Upper lobe of left lung (tissue), 6 donors: ENCODE measurements around the gene SDR39U1. TPM values are rescaled to one million over a fixed set of nuclear protein-coding genes. Genes with fewer than 3 reads are reported as not detected.

Experiments
- ATAC-seq, 2 donors: fragments of 200-7000 bp; cut with Tn5 transposase; one replicate each; pipeline ENCODE4 v1.9.1; 2022; ENCODE audit warnings: mild to moderate bottlenecking in 2 of 2, moderate library complexity in 2 of 2; ENCODE audit not compliant: low FRiP score in 2 of 2
- DNase-seq, 2 donors: peaks; one replicate each; pipeline ENCODE4 v3.0.0-alpha.2; 2019 to 2020
- H3K27ac ChIP-seq, 4 donors: fragments of 200-600 bp; sonication (generic); one replicate each; pipeline ENCODE4 v1.5.1; 2016 to 2019
- H3K27me3 ChIP-seq, 4 donors: fragments of 200-600 bp; sonication (generic); one replicate each; pipeline ENCODE4 v1.5.1; 2017 to 2019
- H3K36me3 ChIP-seq, 4 donors: fragments of 200-600 bp; sonication (generic); one replicate each; pipeline ENCODE4 v1.5.1; 2016 to 2019
- H3K4me1 ChIP-seq, 4 donors: fragments of 200-600 bp; sonication (generic); one replicate each; pipeline ENCODE4 v1.5.1; 2018 to 2019
- H3K4me3 ChIP-seq, 4 donors: fragments of 200-600 bp; sonication (generic); one replicate each; pipeline ENCODE4 v1.5.1; 2017 to 2019; ENCODE audit warnings: mild to moderate bottlenecking in 2 of 4, moderate library complexity in 1 of 4
- H3K9me3 ChIP-seq, 4 donors: fragments of 200-600 bp; sonication (generic); one replicate each; pipeline ENCODE4 v1.5.1; 2018 to 2019
- EP300 ChIP-seq, 4 donors: sonication (generic); formaldehyde crosslinking; IDR thresholded peaks; one replicate each; pipeline ENCODE4 v1.5.1; 2017; ENCODE audit warnings: antibody characterized with exemption in 4 of 4, control low read depth in 2 of 4
- POLR2A ChIP-seq, 4 donors: fragments of 450-650 bp; IDR thresholded peaks; one replicate each; pipeline ENCODE4 v1.5.1; 2016 to 2017; ENCODE audit warnings: antibody characterized with exemption in 4 of 4, mild to moderate bottlenecking in 2 of 4
- POLR2AphosphoS5 ChIP-seq, 2 donors: sonication (generic); formaldehyde crosslinking; IDR thresholded peaks; one replicate each; pipeline ENCODE4 v1.5.1; 2017; ENCODE audit warnings: antibody characterized with exemption in 2 of 2
- WGBS, 2 donors: methylation state at CpG; one replicate each; pipeline ENCODE4 v1.1.5; 2017 to 2018; 5-methylcytosine and 5-hydroxymethylcytosine counted together
- total RNA-seq, 6 donors: library from RNA; depleted of rRNA in 4 of 6; stranded (reverse); fragments of >200 nt in 4 of 6; gene quantifications; one replicate each; pipeline versions ENCODE4 v1.1.0 to v1.2.1, GENCODE V29; 2016 to 2021
- TF ChIP-seq, protein P1 (sequence below), 6 experiments: fragments of 450-650 bp in 4 of 6; fragments of 200-600 bp in 2 of 6; sonication (generic) in 2 of 6; IDR thresholded peaks; one replicate each; pipeline ENCODE4 v1.5.1; 2016 to 2019; ENCODE audit warnings: antibody characterized with exemption in 6 of 6
- donor health status: DM: no; HTN: no; CAD: no; lungs with moderate emphysema.
- donor health status: DM: no; HTN: yes; CAD: no; lungs with severe emphysema.

Gene SDR39U1
- total RNA-seq, 6 donors from 2014 or later: 34.9 to 88.0 (median 52.6) TPM

DNA sequence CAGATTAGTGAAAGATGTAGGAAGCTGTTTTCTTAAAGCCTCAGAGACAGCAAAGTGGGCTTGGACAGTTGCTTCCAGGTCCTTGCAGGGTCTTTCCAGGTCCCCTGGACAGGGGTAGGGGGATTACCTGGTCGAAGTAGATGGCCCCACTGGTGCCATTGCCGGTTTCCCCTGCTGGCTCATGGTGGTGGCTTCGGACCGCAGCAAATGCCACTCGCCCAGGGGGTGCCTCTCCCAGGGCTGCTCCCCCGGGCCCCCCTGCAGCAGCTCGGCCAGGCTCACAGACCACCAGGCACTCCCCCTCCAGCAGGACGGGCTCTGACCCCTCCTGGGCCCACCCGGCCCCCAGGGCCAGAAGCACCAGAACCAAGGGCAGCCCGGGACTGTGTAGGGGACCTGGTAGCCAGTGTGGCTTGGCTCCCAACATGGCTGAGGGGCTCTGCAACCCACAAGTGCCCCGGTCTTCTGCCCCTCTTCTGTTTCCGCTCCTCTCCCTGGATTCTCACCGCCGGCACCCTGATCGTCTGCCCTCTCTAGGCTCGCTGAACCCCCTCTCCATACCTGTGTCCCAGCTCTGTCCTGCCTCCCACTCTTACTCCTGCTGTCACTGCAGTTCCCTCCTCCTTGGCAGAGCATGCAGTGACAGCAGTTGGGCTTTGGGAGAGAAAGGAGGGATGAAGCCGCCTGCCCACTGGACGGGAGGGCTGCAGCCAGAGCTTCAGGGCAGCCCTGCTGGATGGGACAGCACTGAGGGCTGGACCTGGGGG lies 13.8 kb downstream of the SDR39U1 start:
- no peak for TF ChIP-seq POLR2A (IDR thresholded peaks at IDR 0.05)
- TF ChIP-seq EP300 (IDR thresholded peaks at IDR 0.05): no peak
- TF ChIP-seq, protein P1, sequence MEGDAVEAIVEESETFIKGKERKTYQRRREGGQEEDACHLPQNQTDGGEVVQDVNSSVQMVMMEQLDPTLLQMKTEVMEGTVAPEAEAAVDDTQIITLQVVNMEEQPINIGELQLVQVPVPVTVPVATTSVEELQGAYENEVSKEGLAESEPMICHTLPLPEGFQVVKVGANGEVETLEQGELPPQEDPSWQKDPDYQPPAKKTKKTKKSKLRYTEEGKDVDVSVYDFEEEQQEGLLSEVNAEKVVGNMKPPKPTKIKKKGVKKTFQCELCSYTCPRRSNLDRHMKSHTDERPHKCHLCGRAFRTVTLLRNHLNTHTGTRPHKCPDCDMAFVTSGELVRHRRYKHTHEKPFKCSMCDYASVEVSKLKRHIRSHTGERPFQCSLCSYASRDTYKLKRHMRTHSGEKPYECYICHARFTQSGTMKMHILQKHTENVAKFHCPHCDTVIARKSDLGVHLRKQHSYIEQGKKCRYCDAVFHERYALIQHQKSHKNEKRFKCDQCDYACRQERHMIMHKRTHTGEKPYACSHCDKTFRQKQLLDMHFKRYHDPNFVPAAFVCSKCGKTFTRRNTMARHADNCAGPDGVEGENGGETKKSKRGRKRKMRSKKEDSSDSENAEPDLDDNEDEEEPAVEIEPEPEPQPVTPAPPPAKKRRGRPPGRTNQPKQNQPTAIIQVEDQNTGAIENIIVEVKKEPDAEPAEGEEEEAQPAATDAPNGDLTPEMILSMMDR (IDR thresholded peaks at IDR 0.05): no peak
- no peak for TF ChIP-seq POLR2AphosphoS5 (IDR thresholded peaks at IDR 0.05)

DNA sequence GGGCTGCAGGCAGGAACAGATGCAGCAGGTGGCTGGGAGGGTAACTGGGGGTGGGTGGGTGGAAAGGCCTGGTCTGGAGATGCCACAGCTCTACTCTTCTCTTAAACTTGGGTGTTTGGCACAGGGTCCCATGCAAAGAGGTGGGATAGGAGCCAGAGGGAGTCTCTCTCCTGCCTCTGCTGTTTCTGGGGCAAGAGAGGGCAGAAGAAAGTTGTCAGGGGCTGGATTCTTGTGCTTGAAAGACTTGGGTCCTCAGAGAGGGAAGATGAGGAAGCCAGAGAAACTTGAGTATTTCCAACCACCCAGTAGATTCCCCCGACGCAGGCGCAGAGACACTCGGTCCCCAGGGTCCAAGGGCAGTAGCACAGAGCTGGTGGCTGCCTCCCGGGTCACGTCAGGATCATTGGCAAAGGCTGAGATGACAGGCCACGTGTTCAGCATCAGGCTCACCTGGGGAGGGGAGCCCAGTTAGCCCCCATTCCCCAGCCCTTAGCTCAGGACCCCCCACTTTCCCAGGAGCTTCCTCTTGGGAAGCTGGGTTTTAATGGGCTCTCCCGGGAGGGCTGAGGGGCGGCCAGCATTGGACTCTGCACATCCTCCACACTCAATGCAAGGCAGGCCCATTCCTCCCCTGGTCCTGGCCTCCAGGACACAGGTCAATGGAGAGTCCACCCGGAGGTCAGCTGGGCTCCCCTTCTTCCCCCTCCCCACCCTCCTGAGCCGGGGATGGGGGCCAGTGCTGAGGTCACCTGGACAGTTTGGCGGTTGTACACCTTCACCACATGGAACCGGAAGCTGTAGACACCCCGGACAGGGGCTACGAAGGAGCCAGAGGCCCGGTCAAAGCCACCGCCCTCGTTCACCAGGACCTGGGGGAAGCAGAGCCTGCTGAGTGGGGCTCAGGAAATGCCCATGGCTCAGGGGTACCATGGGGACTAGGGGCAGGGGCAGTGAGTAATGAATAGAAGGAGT lies 14.8 kb downstream of the SDR39U1 start:
- Histone ChIP-seq H3K27ac (no peak overlapping the region), H3K27me3 (no peaks in the 10 kb centered on the region), H3K4me3 (no peak overlapping the region), H3K9me3 (no peaks in the 10 kb centered on the region), H3K4me1 (peaks cover 34 to 58% (median 42%) of the 10 kb centered on the region in 4 donors), H3K36me3 (peaks cover 0 to 12% (median 9%) of the 10 kb centered on the region in 4 donors)
- ATAC-seq (no peak), DNase-seq (peak in 1 of 2 donors; percentile 48)
- TF ChIP-seq POLR2A (IDR thresholded peaks at IDR 0.05) (no peak), POLR2AphosphoS5 (IDR thresholded peaks at IDR 0.05) (no peak), EP300 (IDR thresholded peaks at IDR 0.05) (no peak)
- TF ChIP-seq, protein P1 (IDR thresholded peaks at IDR 0.05): no peak
- WGBS, 2 donors: 88 to 94% methylated on average over 11 to 17 of the region's 18 CpGs

More for the DNA sequence above, 13.8 kb downstream of the SDR39U1 start:
- H3K27ac ChIP-seq: peak overlapping the region; percentile 94 to 98 (median 96)
- H3K4me3 ChIP-seq: peak overlapping the region in 3 of 4 donors; percentile 58 to 80 (median 59)
- WGBS, 2 donors: 83 to 91% methylated on average over 9 to 16 of the region's 18 CpGs
- DNase-seq (peak in 1 of 2 donors; percentile 78), ATAC-seq (no peak)
- H3K9me3 ChIP-seq: no peaks in the 10 kb centered on the region
- peaks cover 9 to 22% (median 16%) of the 10 kb centered on the region in 4 donors for H3K36me3 ChIP-seq
- H3K27me3 ChIP-seq: no peaks in the 10 kb centered on the region
- peaks cover 34 to 58% (median 42%) of the 10 kb centered on the region in 4 donors for H3K4me1 ChIP-seq

DNA sequence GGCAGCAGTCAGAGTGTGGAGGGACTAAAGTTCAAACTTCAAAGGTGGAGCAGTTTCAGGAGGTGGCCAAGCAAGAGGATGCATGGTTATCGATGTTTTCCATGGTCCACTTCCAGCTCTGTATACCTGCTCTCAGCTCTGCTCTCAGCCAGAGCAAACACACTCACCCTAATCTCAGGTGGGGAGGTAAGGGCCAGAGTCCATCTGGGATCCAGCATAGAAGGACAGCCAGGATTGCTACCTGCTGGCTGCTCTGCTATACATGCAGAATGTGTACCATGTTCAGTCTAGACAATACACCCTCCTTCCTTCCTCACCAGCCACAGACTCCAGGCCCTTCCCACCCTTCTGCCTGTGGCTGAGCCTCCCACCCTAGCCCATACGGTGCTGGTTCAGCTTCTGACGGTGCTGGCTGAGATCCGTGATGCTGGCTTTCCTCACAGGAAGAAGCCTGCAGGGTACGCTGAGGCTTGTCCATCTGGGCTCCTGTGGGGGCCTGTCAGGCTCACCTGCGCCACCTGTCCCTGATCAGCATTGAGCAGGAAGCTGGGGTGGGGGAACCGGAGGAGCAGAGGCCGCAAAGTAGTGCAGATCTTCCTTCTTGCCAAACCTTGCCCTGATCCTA lies 15.6 kb downstream of the SDR39U1 start:
- no peak for TF ChIP-seq POLR2A (IDR thresholded peaks at IDR 0.05)
- TF ChIP-seq EP300 (IDR thresholded peaks at IDR 0.05): no peak
- no peak for TF ChIP-seq POLR2AphosphoS5 (IDR thresholded peaks at IDR 0.05)
- TF ChIP-seq, protein P1 (IDR thresholded peaks at IDR 0.05): no peak
- no peaks in the 10 kb centered on the region for H3K27me3 ChIP-seq
- H3K36me3 ChIP-seq: peaks cover 0 to 4% (median 1%) of the 10 kb centered on the region in 4 donors
- H3K4me3 ChIP-seq: no peak overlapping the region
- no peak for DNase-seq
- peaks cover 29 to 52% (median 36%) of the 10 kb centered on the region in 4 donors for H3K4me1 ChIP-seq
- no peaks in the 10 kb centered on the region for H3K9me3 ChIP-seq
- no peak for ATAC-seq
- WGBS, 2 donors: 67 to 75% methylated on average over 5 to 8 of the region's 8 CpGs
- no peak overlapping the region for H3K27ac ChIP-seq

DNA sequence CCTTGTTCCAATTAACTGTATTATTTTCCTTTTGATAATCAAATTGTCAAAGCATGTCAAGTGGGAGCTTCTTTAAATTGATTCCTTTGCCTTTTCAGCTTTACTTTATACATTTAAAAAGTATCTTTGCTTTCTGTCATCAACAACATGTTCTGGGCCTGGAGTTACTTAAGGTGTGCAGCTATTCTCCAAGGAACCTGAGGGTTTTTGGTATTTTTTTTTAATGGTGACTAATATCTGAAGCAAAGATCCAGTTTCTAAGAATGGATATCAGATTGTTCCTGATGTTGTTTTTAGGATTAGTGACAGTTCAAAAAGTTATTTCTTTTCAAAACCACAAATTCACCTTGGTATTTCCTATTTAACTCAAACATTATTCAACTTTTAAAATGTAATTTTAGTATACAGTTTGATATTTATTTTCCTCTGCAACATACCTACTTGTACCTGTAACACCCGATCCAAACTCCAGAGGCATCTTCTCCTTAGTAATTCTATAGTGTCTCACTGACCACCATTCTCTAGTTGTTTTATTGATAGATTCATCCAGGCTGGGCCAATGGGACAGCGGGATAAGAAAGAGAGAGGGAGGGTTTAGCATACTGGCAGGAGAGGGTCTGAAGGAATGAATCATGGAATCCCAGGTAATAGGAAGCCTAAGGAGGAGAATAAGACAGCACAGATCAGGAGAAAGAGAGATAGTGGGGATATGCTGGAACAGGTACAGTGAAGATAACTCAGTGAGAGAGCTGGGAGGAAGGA lies 16.2 kb downstream of the SDR39U1 start:
- Histone ChIP-seq H3K27me3 (no peaks in the 10 kb centered on the region), H3K9me3 (no peaks in the 10 kb centered on the region), H3K4me3 (no peak overlapping the region), H3K36me3 (no peaks in the 10 kb centered on the region), H3K4me1 (peaks cover 23 to 45% (median 29%) of the 10 kb centered on the region in 4 donors), H3K27ac (no peak overlapping the region)
- WGBS, 2 donors: 85 to 89% methylated on average over 2 of the region's 2 CpGs
- no peak for ATAC-seq
- DNase-seq: no peak
- TF ChIP-seq, protein P1 (IDR thresholded peaks at IDR 0.05): no peak
- TF ChIP-seq POLR2AphosphoS5 (IDR thresholded peaks at IDR 0.05) (no peak), POLR2A (IDR thresholded peaks at IDR 0.05) (no peak), EP300 (IDR thresholded peaks at IDR 0.05) (no peak)
